ENCODE data around the gene GCK. TPM values are rescaled to one million over a fixed set of nuclear protein-coding genes. Genes with fewer than 3 reads are reported as not detected.

Gene GCK
- total and polyA plus RNA-seq, 3 donors from 2014 or later: 0.90 to 1.2 (median 0.94) TPM

DNA sequence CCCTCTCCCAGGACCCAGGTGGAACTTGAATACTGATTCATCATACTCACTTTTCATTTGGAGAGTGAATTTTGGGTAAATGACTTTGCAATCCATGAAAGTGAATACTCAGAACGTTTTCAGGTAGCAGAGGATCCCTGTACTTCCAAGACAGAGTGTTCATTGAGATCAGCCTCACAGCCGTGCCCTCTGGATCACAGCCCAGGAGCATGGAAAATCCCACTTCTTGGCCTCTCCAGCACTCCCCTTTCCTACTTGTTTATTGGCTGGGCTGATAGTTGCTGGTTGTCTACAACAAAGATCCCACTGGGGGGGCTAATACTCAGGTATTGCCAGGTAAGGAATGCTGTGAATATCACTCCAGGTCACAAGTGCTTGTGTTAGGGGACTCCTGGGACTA lies 5.9 kb downstream of the GCK start:
- TF ChIP-seq POLR2A (IDR thresholded peaks at IDR 0.05): no peak
- TF ChIP-seq, protein P1, sequence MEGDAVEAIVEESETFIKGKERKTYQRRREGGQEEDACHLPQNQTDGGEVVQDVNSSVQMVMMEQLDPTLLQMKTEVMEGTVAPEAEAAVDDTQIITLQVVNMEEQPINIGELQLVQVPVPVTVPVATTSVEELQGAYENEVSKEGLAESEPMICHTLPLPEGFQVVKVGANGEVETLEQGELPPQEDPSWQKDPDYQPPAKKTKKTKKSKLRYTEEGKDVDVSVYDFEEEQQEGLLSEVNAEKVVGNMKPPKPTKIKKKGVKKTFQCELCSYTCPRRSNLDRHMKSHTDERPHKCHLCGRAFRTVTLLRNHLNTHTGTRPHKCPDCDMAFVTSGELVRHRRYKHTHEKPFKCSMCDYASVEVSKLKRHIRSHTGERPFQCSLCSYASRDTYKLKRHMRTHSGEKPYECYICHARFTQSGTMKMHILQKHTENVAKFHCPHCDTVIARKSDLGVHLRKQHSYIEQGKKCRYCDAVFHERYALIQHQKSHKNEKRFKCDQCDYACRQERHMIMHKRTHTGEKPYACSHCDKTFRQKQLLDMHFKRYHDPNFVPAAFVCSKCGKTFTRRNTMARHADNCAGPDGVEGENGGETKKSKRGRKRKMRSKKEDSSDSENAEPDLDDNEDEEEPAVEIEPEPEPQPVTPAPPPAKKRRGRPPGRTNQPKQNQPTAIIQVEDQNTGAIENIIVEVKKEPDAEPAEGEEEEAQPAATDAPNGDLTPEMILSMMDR (IDR thresholded peaks at IDR 0.05): no peak
- Histone ChIP-seq H3K4me3 (no peak overlapping the region), H3K4me1 (no peaks in the 10 kb centered on the region), H3K36me3 (ENCODE audit: low read depth, missing control alignments) (no peaks in the 10 kb centered on the region), H3K27me3 (no peaks in the 10 kb centered on the region), H3K9me3 (no peaks in the 10 kb centered on the region), H3K27ac (no peak overlapping the region)
- WGBS, 2 donors: 32 to 45% methylated on average over 2 of the region's 2 CpGs
- intact Hi-C loops (cut with DNase I; ENCODE audit: low total_unique reads): no loop called here
- DNase-seq: peak; percentile 14

GRCh38 chr7:44182827-44183226 lies 6.4 kb downstream of the GCK start:
- Histone ChIP-seq H3K27me3 (no peaks in the 10 kb centered on the region), H3K27ac (no peak overlapping the region), H3K4me3 (no peak overlapping the region), H3K9me3 (no peaks in the 10 kb centered on the region), H3K36me3 (ENCODE audit: low read depth, missing control alignments) (no peaks in the 10 kb centered on the region), H3K4me1 (no peaks in the 10 kb centered on the region)
- intact Hi-C loops (cut with DNase I; ENCODE audit: low total_unique reads): no loop called here
- TF ChIP-seq, protein P1 (IDR thresholded peaks at IDR 0.05): no peak
- TF ChIP-seq POLR2A (IDR thresholded peaks at IDR 0.05): no peak
- no peak for DNase-seq
- WGBS, 2 donors: 94 to 95% methylated on average over 5 of the region's 5 CpGs

- intact Hi-C loops (cut with DNase I; ENCODE audit: low total_unique reads): no loop called here
- H3K9me3 ChIP-seq: no peaks in the 10 kb centered on the region
- H3K36me3 ChIP-seq (ENCODE audit: low read depth, missing control alignments): no peaks in the 10 kb centered on the region
- no peak overlapping the region for H3K4me3 ChIP-seq
- WGBS, 2 donors: 76 to 84% methylated on average over 3 of the region's 3 CpGs
- no peak overlapping the region for H3K27ac ChIP-seq
- H3K4me1 ChIP-seq: no peaks in the 10 kb centered on the region
- DNase-seq: no peak
- no peaks in the 10 kb centered on the region for H3K27me3 ChIP-seq
- TF ChIP-seq, protein P1 (IDR thresholded peaks at IDR 0.05): no peak
- TF ChIP-seq POLR2A (IDR thresholded peaks at IDR 0.05): no peak
Observed at GRCh38 chr7:44180631-44181030, 8.6 kb downstream of the GCK start.

GRCh38 chr7:44177570-44178131 lies 11.6 kb downstream of the GCK start:
- WGBS, 2 donors: 65 to 70% methylated on average over 4 of the region's 4 CpGs
- H3K27ac ChIP-seq: no peak overlapping the region
- intact Hi-C loops (cut with DNase I; ENCODE audit: low total_unique reads): no loop called here
- no peak overlapping the region for H3K4me3 ChIP-seq
- no peak for TF ChIP-seq POLR2A (IDR thresholded peaks at IDR 0.05)
- TF ChIP-seq, protein P1 (IDR thresholded peaks at IDR 0.05): no peak
- DNase-seq: peak; percentile 12
- no peaks in the 10 kb centered on the region for H3K27me3 ChIP-seq
- H3K4me1 ChIP-seq: no peaks in the 10 kb centered on the region
- no peaks in the 10 kb centered on the region for H3K9me3 ChIP-seq
- no peaks in the 10 kb centered on the region for H3K36me3 ChIP-seq (ENCODE audit: low read depth, missing control alignments)

GRCh38 chr7:44176486-44176885 lies 12.8 kb downstream of the GCK start:
- TF ChIP-seq, protein P1 (IDR thresholded peaks at IDR 0.05): no peak
- no peak for TF ChIP-seq POLR2A (IDR thresholded peaks at IDR 0.05)
- Histone ChIP-seq H3K9me3 (no peaks in the 10 kb centered on the region), H3K4me1 (no peaks in the 10 kb centered on the region), H3K4me3 (no peak overlapping the region), H3K27me3 (no peaks in the 10 kb centered on the region), H3K36me3 (ENCODE audit: low read depth, missing control alignments) (no peaks in the 10 kb centered on the region), H3K27ac (no peak overlapping the region)
- 72 to 85% methylated on average over 6 to 7 of the region's 7 CpGs for WGBS, 2 donors
- intact Hi-C loops (cut with DNase I; ENCODE audit: low total_unique reads): no loop called here
- no peak for DNase-seq
